Daoy (cell line): ENCODE measurements around the gene CABP2. TPM values are rescaled to one million over a fixed set of nuclear protein-coding genes. Genes with fewer than 3 reads are reported as not detected.
"Not testable (repeated sequence)": the region's sequence is repeated elsewhere in the genome, so short reads cannot be mapped to it uniquely, and the experiment has no call there.

Source experiments
- DNase-seq: peaks from one replicate; pipeline ENCODE4 v3.0.0-alpha.2; 2015; ENCODE audit warnings: low read depth
- total RNA-seq: library from RNA; depleted of rRNA; stranded (reverse); fragments of >200 nt; shearing (Covaris generic); gene quantifications from 2 replicates; pipeline ENCODE4 v1.2.3, GENCODE V29; 2014; rRNA removed

The CABP2 gene
- total RNA-seq = not detected in 2 replicates

DNA sequence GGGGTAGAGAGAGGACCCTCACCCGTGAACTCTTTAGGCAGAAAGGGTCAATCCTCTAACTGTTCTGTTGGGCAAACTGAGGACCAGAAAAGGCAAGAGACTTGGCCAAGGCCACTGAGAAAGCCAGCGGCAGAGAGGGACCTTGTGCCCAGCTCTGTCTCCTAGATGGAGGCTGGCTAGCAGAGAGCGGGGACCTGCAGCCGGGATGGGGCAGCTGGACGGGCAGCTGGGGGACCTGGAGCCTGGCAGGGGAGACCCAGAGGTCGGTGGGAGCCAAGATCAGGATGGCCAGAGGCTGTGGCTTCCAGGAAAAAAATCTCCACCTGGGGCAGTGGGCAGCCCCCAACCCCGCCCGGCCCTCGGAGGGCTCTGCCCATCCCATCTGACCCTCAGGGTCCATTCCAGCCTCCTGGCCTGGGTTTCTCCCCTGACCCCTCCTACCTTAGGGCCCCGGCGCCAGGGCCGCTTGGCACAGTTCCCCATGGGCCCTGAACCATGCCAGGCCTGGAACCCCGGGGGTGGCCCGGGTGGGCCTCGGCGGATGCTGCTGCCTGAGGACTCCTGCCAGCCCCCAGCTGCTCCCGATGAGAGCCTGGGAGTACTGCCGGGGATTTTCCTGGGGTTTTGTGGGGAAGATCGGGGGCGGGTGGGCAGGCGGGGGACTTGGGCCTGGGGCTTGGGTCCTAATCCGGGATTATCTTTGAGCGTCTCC is at the start of gene CABP2:
Gene CABP2 (minus strand): TSS at position 603 of the 712 bp plus-strand sequence. CDS start 120 bp downstream, at position 483.
- no peak for DNase-seq

DNA sequence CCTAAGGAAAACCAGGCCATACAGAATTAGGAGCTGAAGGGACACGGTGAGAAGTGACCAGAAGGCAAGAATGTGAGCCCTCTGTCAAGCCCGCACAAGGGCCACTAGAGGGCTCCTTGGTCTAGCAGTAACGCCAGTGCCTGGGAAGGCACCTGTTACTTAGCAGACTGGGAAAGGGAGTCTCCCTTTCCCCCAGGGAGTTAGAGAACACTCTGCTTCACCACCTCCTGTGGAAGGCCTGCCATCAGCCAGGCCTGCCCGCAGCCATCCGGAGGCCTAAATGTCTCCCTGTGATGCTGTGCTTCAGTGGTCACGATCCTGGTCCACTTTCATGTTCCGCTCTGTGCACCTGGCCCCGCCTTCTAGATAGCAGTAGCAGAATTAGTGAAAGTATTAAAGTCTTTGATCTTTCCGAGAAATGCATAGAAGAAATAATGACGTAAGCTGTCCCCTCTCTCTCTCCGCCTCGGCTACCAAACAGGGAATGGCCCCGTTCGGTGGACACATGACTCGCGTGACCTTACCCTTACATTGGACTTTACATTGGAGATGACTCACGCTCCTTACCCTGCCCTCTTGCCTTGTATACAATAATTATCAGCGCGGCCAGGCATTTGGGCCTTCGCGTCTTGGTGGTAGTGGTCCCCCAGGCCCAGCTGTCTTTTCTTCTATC is 49.6 kb upstream of the CABP2 start:
- peak; percentile 53 for DNase-seq

DNA sequence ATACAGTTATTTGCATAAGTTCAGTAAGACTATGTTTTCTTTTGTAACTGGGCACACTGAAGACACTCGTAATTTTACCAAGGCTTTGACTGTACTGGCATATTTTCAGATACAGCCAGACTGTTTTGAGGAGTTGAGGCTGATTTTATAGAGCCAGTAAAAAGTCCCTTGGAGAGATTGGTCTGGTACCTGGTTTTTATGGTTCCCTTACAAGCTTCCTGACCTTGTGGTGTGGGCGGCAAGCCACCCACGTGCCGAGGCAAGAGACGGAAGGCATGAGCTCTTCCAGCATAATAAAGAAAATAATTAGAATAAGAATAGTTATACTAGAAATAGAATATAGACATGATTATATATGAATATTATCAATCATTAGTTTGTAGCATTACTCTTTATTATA is 49.1 kb upstream of the CABP2 start:
- DNase-seq = no peak

DNA sequence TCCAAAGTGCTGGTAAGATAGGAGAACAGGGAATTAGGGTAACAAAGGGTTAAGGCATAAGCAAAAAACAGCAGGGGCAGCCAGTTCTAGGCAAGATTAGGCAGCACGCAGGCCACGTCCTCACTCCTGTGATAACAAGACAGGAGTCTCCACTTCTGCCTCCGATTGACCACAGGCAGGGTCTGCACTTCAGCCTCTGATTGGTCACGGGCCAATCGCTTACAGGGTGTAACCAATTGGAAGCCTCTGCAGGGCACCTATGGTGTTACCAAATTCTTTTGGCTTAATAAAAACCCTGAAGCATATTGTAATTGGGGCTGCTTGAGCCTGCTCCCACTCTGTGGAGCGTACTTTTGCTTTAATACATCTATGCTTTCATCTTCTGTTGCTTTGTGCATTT is 48.2 kb upstream of the CABP2 start:
- DNase-seq = no peak

DNA sequence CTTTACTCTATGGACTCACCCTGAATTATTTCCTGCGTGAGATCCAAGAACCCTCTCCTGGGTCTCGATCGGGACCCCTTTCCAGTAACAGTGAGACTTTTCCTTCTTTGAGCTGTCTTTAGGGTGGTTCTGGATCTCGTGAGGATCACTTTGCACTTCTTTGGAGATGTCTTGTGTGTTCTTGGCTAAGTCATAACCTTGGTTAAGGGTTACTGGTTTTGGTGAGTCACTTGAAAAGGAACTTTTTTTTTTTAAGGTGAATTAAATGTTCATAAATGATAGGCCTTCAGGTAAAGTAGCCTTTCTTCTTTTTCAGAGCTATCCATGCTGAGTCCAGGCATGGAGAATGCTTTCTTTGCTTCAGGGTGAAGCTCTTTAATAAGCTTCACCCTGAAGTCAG is 41.0 kb upstream of the CABP2 start:
- DNase-seq = no peak

DNA sequence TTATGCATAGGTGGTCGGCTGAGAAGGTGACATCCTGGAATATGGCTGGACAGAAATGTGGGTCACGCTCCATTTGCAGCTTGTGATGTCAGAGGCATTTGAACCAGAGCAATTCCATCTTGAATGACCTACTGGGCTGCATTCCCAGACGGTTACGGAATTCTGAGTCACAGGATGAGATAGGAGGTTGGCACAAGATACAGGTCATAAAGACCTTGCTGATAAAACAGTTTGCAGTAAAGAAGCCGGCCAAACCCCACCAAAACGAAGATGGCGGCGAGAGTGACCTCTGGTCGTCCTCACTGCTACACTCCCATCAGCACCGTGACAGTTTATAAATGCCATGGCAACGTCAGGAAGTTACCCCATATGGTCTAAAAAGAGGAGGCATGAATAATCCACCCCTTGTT is 40.5 kb upstream of the CABP2 start:
- DNase-seq = peak; percentile 96

DNA sequence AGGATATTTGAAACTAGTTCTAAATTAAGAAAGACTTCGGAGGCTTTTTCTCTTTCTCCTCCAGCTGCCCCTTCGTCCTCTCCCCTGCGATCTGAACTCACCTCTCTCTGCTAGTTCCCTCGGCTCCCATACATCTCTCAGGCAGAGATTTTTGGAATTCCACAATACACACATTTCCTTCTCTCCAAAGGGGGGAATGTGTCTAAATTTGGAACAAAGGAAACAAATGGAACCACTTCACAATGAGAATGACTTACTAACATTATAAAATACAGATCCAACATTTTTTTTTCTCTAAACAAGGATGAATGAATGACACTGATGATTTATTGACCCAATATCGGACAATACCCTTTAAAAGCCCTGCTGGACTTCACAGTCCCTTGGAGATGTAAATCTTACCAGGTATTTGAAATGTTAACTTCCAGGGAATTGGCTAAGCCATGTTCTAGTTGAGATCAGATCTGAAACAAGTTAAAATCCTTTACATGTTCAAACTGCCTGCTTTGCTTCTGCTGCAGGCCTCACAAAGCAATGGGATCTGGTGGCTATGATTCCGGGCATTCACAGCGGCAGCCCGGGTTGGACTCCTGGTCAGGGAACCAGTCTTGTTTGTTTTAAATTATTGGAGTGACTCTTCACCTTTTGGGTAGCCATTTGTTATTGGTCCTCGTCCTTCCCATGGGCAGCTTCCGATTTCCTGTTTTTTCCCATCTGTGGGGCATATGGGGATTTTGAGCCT is 39.9 kb upstream of the CABP2 start:
- DNase-seq = peak; percentile 31

DNA sequence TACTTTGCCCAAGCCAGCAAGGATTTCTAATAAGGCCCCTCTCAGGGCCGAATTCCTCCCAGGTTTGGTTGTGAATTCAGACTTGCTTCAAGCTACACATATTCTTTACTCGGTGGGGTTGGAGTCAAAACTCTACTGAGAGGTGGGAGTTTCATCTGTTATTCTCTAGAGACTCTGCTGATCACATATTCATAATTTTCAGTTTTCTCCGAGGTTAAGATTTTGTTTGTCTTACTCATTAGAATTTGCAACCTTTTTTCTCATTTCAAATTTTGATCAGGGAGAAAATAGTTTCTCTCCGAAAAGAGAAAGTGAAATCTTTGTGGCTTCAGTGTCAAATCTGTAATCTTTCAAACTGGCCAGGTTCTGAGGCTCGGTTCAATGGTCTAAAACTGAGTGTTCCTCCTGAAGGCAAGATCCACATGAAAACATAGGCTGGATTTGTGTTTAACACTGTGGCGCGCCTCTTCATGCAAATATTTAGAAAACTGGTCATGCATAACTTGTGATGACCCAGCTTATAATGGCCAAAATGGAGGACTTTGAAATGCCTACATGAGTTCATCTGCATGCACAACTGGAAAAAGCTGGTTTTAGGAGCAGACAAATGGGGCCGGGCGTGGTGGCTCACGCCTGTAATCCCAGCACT is 38.8 kb upstream of the CABP2 start:
- no peak for DNase-seq

DNA sequence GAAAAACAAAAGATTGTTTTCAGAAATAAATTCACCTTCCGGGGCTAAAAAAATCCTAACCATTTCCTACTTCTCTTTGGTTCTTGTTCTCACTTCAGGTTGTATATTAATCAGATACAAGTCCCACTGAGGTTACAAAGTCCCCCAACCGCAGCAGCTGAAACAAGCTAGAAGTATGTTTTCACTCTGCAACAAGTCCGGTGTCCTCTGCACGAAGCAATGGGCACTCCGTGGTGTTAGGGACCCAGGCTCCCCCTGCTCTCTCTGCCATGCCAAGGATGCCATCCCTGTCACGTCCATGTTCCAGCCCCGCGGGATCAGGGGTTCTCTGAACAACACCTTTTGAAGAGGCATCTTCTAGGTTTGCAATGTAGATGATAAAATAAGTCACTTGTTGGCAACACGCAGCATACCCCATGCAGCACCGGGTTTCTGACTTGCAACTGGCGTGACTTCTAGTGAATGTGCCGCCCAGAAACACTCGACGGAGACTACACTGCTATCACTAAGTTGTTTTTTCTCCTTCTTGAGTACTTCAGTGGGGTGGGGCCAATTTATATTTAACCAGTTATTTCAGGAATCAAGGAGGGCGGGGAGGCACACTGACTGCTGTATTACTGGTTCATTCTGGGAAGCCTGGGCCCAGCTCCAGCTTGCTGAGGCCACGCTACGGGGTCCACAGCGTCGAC is 35.0 kb upstream of the CABP2 start:
- DNase-seq = no peak

DNA sequence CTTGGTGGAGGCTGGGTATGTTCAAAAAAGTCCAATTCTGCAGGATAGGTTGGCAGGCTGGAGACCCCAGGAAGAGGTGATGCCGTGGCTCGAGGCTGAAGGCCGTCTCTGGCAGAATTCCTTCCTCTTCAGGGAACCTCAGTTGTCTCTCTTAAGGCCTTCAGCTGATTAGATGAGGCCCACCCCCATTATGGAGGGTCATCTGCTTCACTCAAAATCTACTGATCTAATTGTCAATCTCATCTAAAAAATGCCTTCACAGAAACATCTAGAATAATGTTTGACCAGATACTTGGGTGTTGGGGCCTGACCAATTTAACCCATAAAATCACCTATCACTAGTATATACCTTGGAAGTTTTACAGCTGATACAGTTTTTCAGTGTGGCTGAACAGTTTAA is 33.0 kb upstream of the CABP2 start:
- DNase-seq = no peak

DNA sequence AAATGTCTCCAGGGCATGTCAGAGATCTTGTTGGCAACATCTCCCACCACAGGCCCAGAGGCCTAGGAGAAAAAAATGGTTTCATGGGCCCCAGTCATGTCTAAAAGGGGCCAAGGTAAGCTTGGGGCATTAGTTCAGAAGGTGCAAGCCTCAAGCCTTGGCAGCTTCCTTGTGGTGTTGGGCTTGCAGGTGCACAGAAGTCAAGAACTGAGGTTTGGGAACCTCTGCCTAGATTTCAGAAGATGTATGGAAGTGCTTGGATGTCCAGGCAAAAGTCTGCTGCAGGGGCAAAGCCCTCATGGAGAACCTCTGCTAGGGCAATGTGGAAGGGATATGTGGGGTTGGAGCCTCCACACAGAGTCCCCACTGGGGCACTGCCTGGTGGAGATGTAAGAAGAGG is 28.5 kb upstream of the CABP2 start:
- not testable (repeated sequence) for DNase-seq

DNA sequence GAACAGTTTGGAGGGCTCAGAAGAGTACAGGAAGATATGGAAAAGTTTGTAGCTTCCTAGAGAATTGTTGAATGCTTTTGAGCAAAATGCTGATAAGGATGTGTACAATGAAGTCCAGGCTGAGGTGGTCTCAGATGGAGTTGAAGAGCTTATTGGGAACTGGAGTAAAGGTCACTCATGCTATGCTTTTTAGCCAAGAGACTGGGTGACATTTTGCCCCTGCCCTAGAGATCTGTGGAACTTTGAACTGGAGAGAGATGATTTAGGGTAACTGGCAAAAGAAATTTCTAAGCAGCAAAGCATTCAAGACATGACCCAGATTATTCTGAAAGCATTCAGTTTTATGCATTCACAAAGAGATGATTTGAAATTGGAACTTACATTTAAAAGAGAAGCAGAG is 27.9 kb upstream of the CABP2 start:
- DNase-seq = no peak

DNA sequence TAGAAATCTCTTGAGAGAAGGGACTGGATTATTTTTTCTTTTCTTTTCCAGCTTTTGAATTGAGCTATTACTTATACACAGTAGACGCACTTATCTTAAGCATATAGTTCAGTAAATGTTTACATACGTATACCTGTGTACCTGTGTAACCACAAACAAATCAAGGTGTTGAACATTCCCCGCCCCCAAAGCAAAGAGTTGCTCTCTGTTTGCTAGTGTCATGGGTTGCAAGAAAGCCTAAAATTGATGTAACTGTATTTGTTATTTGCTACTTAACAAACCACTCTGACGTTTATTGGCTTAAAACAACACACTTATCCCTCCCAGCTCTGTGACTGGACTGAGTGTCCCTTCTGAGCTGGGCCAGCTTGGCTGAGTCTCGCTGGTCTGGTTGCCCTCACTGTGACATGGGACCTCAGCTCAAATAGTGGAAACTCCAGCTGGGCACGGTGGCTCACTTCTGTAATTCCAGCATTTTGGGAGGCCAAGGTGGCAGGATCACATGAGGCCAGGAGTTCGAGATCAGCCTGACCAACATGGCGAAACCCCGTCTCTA is 25.4 kb upstream of the CABP2 start:
- DNase-seq = no peak

DNA sequence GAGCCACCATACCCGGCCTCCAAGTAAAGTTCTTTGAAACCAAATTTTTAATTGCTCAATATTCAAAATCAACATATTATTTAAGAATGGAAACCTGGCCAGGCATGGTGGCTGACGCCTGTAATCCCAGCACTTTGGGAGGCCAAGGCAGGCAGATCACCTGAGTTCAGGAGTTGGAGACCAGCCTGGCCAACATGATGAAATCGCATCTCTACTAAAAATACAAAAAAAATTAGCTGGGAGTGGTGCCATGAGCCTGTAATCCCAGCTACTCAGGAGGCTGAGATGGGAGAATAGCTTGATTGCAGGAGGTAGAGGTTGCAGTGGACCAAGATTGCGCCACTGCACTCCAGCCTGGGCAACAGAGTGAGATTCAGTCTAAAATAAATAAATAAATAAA is 24.9 kb upstream of the CABP2 start:
- DNase-seq = not testable (repeated sequence)

DNA sequence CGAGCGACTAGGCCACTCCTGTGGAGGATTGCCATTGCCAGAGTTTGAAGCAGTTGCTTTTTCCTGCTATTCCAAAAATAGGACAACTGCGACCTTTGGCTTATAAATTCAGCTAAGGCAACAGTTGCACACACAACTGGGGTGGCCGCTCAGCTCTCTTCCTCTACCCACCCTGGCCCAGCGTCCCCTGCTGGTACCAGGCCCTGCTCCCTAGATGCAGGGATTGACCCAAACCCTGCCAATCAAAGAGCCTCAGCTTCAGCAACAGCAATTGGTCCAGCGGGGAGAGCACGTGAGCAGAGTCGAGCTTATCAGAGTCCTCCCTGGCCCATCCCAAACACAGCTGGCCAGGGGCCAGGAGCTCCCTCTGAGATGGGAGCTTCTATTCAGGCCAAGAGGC is 22.0 kb upstream of the CABP2 start:
- no peak for DNase-seq

DNA sequence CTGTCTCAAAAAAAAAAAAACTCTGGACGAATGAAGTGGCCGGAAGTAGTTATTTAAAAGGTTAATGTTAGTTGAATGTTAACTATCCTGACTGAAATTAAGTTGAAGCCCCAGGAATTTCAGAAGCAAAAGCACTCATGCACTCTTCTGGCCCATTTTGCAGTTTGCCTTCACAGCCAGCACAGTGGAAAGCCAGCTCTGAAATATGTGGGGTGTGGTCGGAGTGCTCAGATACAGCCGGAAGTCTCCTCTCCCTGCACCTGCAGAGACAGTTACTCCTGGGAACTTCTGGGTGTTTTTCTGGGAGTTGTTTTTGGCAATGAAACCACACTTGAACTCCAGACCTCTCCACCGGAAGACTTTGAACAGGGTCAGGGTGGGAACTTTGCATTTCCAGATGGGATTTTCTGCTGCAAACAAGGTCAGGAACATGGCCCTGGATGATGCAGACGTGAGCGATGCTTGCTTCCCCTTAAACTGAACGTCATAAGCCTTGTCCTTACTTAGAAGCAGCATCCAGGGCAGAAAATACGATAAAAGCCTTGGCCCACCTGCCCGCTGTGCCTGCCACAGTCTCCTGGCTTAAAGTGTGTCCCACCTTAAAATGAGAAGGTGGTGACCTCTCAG is 21.5 kb upstream of the CABP2 start:
- no peak for DNase-seq

DNA sequence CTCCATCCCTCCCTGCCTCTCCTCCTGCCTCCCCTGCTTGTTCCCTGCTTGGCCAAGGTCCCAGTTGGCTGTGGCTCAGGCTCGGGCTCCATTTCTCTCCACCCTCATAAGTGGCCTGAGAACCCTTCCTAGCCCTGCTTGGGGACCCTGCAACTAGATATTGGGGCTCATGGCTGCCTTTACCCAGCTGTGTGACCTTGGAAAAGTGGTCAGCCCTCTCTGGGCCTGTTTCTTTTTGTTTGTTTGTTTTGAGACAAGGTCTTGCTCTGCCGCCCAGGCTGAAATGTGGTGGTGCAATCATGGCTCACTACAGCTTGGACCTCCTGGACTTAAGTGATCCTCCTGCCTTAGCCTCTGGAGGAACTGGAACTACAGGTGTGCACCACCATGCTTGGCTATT is 20.3 kb upstream of the CABP2 start:
- DNase-seq = no peak

DNA sequence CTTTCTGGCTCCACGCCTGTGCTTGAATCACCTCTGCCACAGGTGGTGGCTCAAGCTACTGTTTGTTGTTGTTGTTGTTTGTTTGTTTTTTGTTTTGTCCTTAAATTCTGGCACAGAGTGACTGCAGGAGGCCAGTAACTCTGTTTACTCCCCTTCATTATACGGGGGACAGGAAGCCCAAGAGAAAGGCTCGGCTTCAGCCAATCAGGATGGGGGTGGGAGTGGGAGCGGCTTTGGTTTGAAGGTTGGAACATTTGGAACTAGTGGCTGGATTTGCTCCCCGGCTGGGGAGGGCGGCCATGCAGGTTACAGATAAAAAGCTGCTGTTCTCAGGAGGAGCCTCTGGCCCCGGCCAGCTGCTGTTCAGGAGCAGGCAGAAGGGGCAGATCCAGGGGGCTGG is 19.7 kb upstream of the CABP2 start:
- DNase-seq = no peak

DNA sequence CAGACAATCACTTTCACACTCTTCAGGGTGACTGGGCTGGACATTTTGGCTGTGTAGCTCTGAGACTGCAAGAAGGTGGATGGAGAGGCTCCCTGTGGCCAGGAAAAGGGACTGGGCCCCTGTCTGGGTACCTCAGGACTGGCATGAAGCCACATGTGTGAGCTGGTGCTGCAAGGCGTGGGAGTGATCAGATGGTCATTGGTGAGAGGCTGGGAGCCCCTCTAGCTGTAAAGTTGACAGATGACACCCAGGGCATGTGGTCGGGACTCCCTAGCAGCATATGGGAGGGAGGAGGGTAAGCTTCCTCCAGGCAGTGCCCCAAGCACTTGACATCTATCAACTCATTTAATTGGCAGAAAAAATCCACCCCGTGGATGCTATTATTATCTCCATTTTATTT is 18.9 kb upstream of the CABP2 start:
- DNase-seq = no peak

DNA sequence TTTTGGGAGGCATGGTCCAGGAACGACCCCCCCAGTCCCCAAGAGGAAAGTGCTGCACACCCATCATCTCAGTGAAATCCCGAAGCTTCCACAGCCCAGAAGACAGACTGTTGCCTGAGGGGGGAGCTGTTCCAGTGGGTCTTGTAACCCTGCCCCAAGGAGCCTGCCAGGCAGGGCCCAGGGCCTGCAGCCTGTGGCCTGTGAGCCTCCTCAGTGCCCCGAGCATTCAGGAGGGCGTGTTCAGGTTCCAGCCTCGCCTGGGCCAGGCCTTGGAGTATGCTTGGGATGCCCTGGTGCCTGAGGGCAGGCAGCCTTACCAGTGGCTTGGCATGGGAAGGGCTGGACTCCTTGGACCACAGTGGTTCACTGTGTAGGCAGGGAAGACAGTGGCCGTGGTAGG is 18.0 kb upstream of the CABP2 start:
- no peak for DNase-seq

DNA sequence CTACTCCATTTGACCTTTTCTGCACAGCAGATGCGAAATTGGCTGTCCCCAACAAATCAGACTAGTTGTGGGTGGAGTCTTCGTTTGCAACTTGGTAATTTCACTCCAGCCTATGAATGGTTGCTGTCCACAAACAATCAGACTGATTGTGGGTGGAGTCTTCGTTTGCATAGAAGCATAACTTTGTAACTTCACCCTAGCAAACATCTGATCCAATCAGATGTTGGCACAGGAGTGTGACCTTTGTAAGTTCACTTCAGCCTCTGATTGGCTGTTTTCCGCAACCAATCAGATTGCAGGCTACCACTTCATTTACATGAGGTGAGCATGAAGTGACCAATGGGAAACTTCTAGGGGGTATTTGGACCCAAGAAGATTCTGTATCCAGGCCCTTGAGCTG is 16.3 kb upstream of the CABP2 start:
- DNase-seq = no peak
